ENCODE data around the gene PNPLA2.

- TF ChIP-seq, protein P1, sequence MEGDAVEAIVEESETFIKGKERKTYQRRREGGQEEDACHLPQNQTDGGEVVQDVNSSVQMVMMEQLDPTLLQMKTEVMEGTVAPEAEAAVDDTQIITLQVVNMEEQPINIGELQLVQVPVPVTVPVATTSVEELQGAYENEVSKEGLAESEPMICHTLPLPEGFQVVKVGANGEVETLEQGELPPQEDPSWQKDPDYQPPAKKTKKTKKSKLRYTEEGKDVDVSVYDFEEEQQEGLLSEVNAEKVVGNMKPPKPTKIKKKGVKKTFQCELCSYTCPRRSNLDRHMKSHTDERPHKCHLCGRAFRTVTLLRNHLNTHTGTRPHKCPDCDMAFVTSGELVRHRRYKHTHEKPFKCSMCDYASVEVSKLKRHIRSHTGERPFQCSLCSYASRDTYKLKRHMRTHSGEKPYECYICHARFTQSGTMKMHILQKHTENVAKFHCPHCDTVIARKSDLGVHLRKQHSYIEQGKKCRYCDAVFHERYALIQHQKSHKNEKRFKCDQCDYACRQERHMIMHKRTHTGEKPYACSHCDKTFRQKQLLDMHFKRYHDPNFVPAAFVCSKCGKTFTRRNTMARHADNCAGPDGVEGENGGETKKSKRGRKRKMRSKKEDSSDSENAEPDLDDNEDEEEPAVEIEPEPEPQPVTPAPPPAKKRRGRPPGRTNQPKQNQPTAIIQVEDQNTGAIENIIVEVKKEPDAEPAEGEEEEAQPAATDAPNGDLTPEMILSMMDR (IDR thresholded peaks at IDR 0.05): no peak
- TF ChIP-seq POLR2A (IDR thresholded peaks at IDR 0.05; ENCODE audit: low read depth) (no peak), EP300 (IDR thresholded peaks at IDR 0.05) (no peak)
Observed at GRCh38 chr11:818396-819128, at the start of gene PNPLA2.

All from esophagus muscularis mucosa (tissue), 4 donors.